OCI-LY1 (cell line): ENCODE measurements around the gene SLC9C2.

Source experiments
- CTCF ChIP-seq: fragments of 200-600 bp; sonication (generic), shearing (Covaris generic); IDR thresholded peaks from 2 replicates; pipeline ENCODE4 v1.5.1; 2017; ENCODE audit warnings: mild to moderate bottlenecking, antibody characterized with exemption, low read length, moderate library complexity, mixed read lengths
- EZH2 ChIP-seq: fragments of 200-600 bp; sonication (generic), shearing (Covaris generic); IDR thresholded peaks from 2 replicates; pipeline ENCODE4 v1.8.0; 2017; ENCODE audit warnings: borderline replicate concordance, mixed run types, mild to moderate bottlenecking, antibody characterized with exemption, low read length, moderate library complexity, mixed read lengths

- TF ChIP-seq CTCF (no peak), EZH2 (no peak)
Measured at GRCh38 chr1:173470608-173471007, 132.3 kb downstream of the SLC9C2 start.
